ENCODE measurements around the gene CD5L. TPM values are rescaled to one million over a fixed set of nuclear protein-coding genes. Genes with fewer than 3 reads are reported as not detected.
A peak's percentile ranks its signal among the peaks of the same experiment; 100 is the strongest.

Gene CD5L
- total RNA-seq = not detected in 2 replicates
- polyA plus RNA-seq = not detected in 2 replicates

GRCh38 chr1:157841708-157842107 lies at the start of gene CD5L:
Gene CD5L (minus strand): TSS chr1:157841808. CDS start chr1:157841701, 107 bp downstream.
- no peak within 1 kb of the TSS for H3K27ac ChIP-seq
- TF ChIP-seq CTCF (IDR thresholded peaks at IDR 0.05; ENCODE audit: low read depth, low read length) = no peak
- H3K36me3 ChIP-seq = no peaks in the 10 kb centered on the region
- no peaks in the 10 kb centered on the region for H3K9me3 ChIP-seq (ENCODE audit: low read depth)
- no peaks in the 10 kb centered on the region for H3K27me3 ChIP-seq
- H3K4me1 ChIP-seq (ENCODE audit: low read depth) = no peaks in the 10 kb centered on the region
- no peak within 1 kb of the TSS for H3K4me3 ChIP-seq
- no peak for DNase-seq (ENCODE audit: low read depth in 1 of 2, low spot score in 1 of 2)

GRCh38 chr1:157882580-157882979 lies 41.0 kb upstream of the CD5L start:
- no peaks in the 10 kb centered on the region for H3K4me1 ChIP-seq (ENCODE audit: low read depth)
- no peak for DNase-seq (ENCODE audit: low read depth in 1 of 2, low spot score in 1 of 2)
- no peak overlapping the region for H3K27ac ChIP-seq
- no peak for TF ChIP-seq CTCF (IDR thresholded peaks at IDR 0.05; ENCODE audit: low read depth, low read length)
- H3K9me3 ChIP-seq (ENCODE audit: low read depth) = no peaks in the 10 kb centered on the region
- H3K36me3 ChIP-seq = no peaks in the 10 kb centered on the region
- no peaks in the 10 kb centered on the region for H3K27me3 ChIP-seq
- H3K4me3 ChIP-seq = no peak overlapping the region

GRCh38 chr1:157880621-157881020 lies 39.0 kb upstream of the CD5L start:
- no peaks in the 10 kb centered on the region for H3K36me3 ChIP-seq
- H3K27me3 ChIP-seq = no peaks in the 10 kb centered on the region
- no peaks in the 10 kb centered on the region for H3K9me3 ChIP-seq (ENCODE audit: low read depth)
- no peak for TF ChIP-seq CTCF (IDR thresholded peaks at IDR 0.05; ENCODE audit: low read depth, low read length)
- no peaks in the 10 kb centered on the region for H3K4me1 ChIP-seq (ENCODE audit: low read depth)
- H3K27ac ChIP-seq = no peak overlapping the region
- no peak overlapping the region for H3K4me3 ChIP-seq
- DNase-seq (ENCODE audit: low read depth in 1 of 2, low spot score in 1 of 2) = no peak

- Histone ChIP-seq H3K27ac (no peak overlapping the region), H3K4me3 (no peak overlapping the region), H3K9me3 (ENCODE audit: low read depth) (no peaks in the 10 kb centered on the region), H3K27me3 (no peaks in the 10 kb centered on the region), H3K36me3 (no peaks in the 10 kb centered on the region), H3K4me1 (ENCODE audit: low read depth) (no peaks in the 10 kb centered on the region)
- DNase-seq (ENCODE audit: low read depth in 1 of 2, low spot score in 1 of 2) = peak; percentile 19 to 41
- TF ChIP-seq CTCF (IDR thresholded peaks at IDR 0.05; ENCODE audit: low read depth, low read length) = peak; percentile 33
These were observed 36.5 kb upstream of the CD5L start for GRCh38 chr1:157878059-157878458.

GRCh38 chr1:157870490-157870889 lies 28.9 kb upstream of the CD5L start:
- Histone ChIP-seq H3K9me3 (ENCODE audit: low read depth) (no peaks in the 10 kb centered on the region), H3K27me3 (no peaks in the 10 kb centered on the region), H3K27ac (no peak overlapping the region), H3K4me1 (ENCODE audit: low read depth) (no peaks in the 10 kb centered on the region), H3K36me3 (no peaks in the 10 kb centered on the region), H3K4me3 (no peak overlapping the region)
- TF ChIP-seq CTCF (IDR thresholded peaks at IDR 0.05; ENCODE audit: low read depth, low read length) = no peak
- DNase-seq (ENCODE audit: low read depth in 1 of 2, low spot score in 1 of 2) = no peak

- no peaks in the 10 kb centered on the region for H3K9me3 ChIP-seq (ENCODE audit: low read depth)
- H3K36me3 ChIP-seq = no peaks in the 10 kb centered on the region
- DNase-seq (ENCODE audit: low read depth in 1 of 2, low spot score in 1 of 2) = no peak
- no peak overlapping the region for H3K4me3 ChIP-seq
- TF ChIP-seq CTCF (IDR thresholded peaks at IDR 0.05; ENCODE audit: low read depth, low read length) = no peak
- H3K27me3 ChIP-seq = no peaks in the 10 kb centered on the region
- H3K27ac ChIP-seq = no peak overlapping the region
- H3K4me1 ChIP-seq (ENCODE audit: low read depth) = no peaks in the 10 kb centered on the region
These were observed 27.0 kb upstream of the CD5L start for GRCh38 chr1:157868654-157869053.
